ENCODE results near the gene CYP2J2.

DNA sequence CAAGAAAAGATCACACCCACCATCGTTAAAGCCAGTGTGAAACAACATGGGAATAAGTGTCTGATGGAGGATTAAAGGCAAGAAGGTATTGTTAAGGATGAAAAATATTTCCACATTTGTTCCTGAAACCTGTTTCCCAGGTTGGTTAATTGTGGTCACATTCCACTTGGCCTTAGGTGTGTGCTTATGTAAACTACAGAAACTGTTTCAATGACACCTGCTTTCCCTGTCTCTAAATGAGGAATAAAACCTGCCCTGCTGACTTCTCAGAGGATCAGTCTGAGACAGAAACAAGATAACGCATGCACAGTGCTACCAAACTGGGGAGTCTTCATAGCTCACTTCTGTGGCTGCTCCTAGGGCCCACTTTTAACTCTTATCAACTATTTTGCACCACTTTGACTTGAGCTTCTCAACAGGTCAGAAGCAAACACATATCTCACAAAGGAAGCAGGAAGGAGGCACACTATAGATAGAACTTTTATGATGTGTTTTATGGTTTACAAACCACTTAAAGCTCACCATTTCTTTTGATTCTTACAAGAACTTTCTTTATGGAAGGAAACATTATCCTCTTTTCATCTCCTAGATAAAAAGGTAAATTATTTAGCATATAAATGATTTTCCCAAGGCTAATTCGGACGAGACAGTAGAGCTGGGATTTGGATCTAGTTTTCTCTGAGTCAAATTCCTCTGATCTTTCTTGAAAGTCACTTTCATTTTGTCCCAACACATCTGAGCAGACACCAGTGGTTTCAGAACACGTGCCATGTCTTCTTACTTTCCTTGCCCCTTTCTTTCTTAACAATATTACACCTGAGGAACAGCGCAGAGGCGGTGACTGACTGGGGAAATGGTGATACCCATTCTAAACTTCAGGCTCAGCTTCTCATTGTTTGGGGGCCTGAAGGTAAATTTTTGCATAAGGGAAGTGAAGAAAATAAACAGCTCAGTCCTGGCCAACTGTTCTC, 33.4 kb downstream of the CYP2J2 start:
- TF ChIP-seq, protein P1, sequence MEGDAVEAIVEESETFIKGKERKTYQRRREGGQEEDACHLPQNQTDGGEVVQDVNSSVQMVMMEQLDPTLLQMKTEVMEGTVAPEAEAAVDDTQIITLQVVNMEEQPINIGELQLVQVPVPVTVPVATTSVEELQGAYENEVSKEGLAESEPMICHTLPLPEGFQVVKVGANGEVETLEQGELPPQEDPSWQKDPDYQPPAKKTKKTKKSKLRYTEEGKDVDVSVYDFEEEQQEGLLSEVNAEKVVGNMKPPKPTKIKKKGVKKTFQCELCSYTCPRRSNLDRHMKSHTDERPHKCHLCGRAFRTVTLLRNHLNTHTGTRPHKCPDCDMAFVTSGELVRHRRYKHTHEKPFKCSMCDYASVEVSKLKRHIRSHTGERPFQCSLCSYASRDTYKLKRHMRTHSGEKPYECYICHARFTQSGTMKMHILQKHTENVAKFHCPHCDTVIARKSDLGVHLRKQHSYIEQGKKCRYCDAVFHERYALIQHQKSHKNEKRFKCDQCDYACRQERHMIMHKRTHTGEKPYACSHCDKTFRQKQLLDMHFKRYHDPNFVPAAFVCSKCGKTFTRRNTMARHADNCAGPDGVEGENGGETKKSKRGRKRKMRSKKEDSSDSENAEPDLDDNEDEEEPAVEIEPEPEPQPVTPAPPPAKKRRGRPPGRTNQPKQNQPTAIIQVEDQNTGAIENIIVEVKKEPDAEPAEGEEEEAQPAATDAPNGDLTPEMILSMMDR (conservative IDR thresholded peaks at IDR 0.05; ENCODE audit: low read length), result no peak
- no peak for TF ChIP-seq EZH2phosphoT487 (IDR thresholded peaks at IDR 0.05; ENCODE audit: borderline replicate concordance, low read depth, low read length)

All from OCI-LY7 (cell line).